H1 (cell line): ENCODE results near the gene GPR171. TPM values are rescaled to one million over a fixed set of nuclear protein-coding genes. Genes with fewer than 3 reads are reported as not detected.

Experiments
- GABPA ChIP-seq: IDR thresholded peaks from 2 replicates; pipeline ENCODE4 v1.6.1; 2011; ENCODE audit warnings: mild to moderate bottlenecking, low read length, moderate library complexity, borderline replicate concordance; ENCODE audit not compliant: insufficient read depth
- KDM5A ChIP-seq: fragments of 200-600 bp; IDR thresholded peaks from 2 replicates; pipeline ENCODE4 v1.7.1; 2012; ENCODE audit warnings: mild to moderate bottlenecking, low read length, inconsistent platforms, mixed read lengths
- SP2 ChIP-seq: IDR thresholded peaks from 2 replicates; pipeline ENCODE4 v1.6.1; 2012; ENCODE audit warnings: mild to moderate bottlenecking, low read length, inconsistent platforms
- polyA plus RNA-seq, 7 experiments: library from polyadenylated mRNA; depleted of rRNA in 3 of 7; stranded (reverse) in 5 of 7; unstranded in 2 of 7; fragments of >200 nt in 5 of 7; fragments of 200-250 nt in 2 of 7; gene quantifications; 1 replicate in 5 of 7; 2 replicates in 1 of 7; 4 replicates in 1 of 7; pipeline versions ENCODE4 v1.2.1 to v1.2.3, GENCODE V29; 2011 to 2013; ENCODE audit warnings: missing spikeins in 2 of 7, mixed read lengths in 2 of 7
- total RNA-seq: library from RNA; stranded (reverse); fragmentation: NEBNext Ultra II Directional; extraction: Animal tissue kit (Norgen Biotek cat#: 25700); gene quantifications from 2 replicates; pipeline ENCODE4 v1.2.1, GENCODE V29; 2021

Gene GPR171
- total and polyA plus RNA-seq, 2 of the 8 experiments (the other 6 are each of a cell fraction or from before 2014, with no cell fraction given) = not detected

GRCh38 chr3:151230646-151231045, 27.6 kb upstream of the GPR171 start (continued):
- TF ChIP-seq KDM5A (no peak), SP2 (no peak), GABPA (no peak)
